HG03039 (cell line): ENCODE measurements around the gene GDE1.
"Not testable (repeated sequence)": the region's sequence is repeated elsewhere in the genome, so short reads cannot be mapped to it uniquely, and the experiment has no call there.

Experiments
- ATAC-seq: cut with Tn5 transposase; IDR thresholded peaks from one replicate; pipeline ENCODE4 v1.9.1; 2021; ENCODE audit warnings: mild to moderate bottlenecking, moderate library complexity; ENCODE audit not compliant: unreplicated experiment

GDE1 gene

GRCh38 chr16:19521471-19522396 lies at the start of gene GDE1:
GDE1 (minus strand) TSS chr16:19522098; CDS start chr16:19521964, 134 bp downstream.
- peak; percentile 69 for ATAC-seq

GRCh38 chr16:19567560-19567959 lies 45.7 kb upstream of the GDE1 start:
- ATAC-seq = no peak

GRCh38 chr16:19566362-19566761 lies 44.5 kb upstream of the GDE1 start:
- no peak for ATAC-seq

- no peak for ATAC-seq
Observed at GRCh38 chr16:19563377-19563776, 41.5 kb upstream of the GDE1 start.

- no peak for ATAC-seq
Observed at GRCh38 chr16:19560078-19560477, 38.2 kb upstream of the GDE1 start.

- ATAC-seq = no peak
Observed at GRCh38 chr16:19559242-19559910, 37.5 kb upstream of the GDE1 start.

- no peak for ATAC-seq
Observed at GRCh38 chr16:19555938-19556771, 34.3 kb upstream of the GDE1 start.

- ATAC-seq = peak; percentile 87
Observed at GRCh38 chr16:19555186-19555937, 33.5 kb upstream of the GDE1 start, which contains the start of gene VPS35L. VPS35L (plus strand) TSS chr16:19555703; CDS start chr16:19555730, 27 bp downstream.

- ATAC-seq = no peak
Observed at GRCh38 chr16:19549673-19550072, 27.8 kb upstream of the GDE1 start.

- ATAC-seq = no peak
Observed at GRCh38 chr16:19548144-19548543, 26.2 kb upstream of the GDE1 start.

GRCh38 chr16:19543278-19543996 lies 21.5 kb upstream of the GDE1 start:
- not testable (repeated sequence) for ATAC-seq

GRCh38 chr16:19542138-19542821 lies 20.4 kb upstream of the GDE1 start:
- ATAC-seq = no peak

GRCh38 chr16:19540241-19540970 lies 18.5 kb upstream of the GDE1 start:
- ATAC-seq = no peak

- no peak for ATAC-seq
Observed at GRCh38 chr16:19532601-19533000, 10.7 kb upstream of the GDE1 start.

- no peak for ATAC-seq
Observed at GRCh38 chr16:19528666-19529065, 6.8 kb upstream of the GDE1 start.

GRCh38 chr16:19527161-19527560 lies 5.3 kb upstream of the GDE1 start:
- ATAC-seq = no peak

GRCh38 chr16:19525385-19525723 lies 3.5 kb upstream of the GDE1 start:
- ATAC-seq = no peak

GRCh38 chr16:19524616-19525384 lies 2.9 kb upstream of the GDE1 start:
- ATAC-seq = no peak
